Activated CD8-positive, alpha-beta T cell treated with anti-CD3 and anti-CD28 coated beads, Interleukin-2, amount 10 ng/mL, durations not matched to agents 7 days and 5 days (primary cell): ENCODE results near the gene C17orf100. TPM values are rescaled to one million over a fixed set of nuclear protein-coding genes. Genes with fewer than 3 reads are reported as not detected.

Experiments
- ATAC-seq: fragments of 150-1000 bp; cut with Tn5 transposase; one replicate; pipeline ENCODE4 v1.10.0; 2021; ENCODE audit warnings: moderate library complexity
- CTCF ChIA-PET: fragments of 350-600 bp; sonication (Branson Sonifier 250); formaldehyde crosslinking; loops from one replicate; lab custom pipeline; 2021; ENCODE audit warnings: antibody characterized with exemption; lab: Charles Lee
- POLR2A ChIA-PET: fragments of 350-600 bp; sonication (Branson Sonifier 250); formaldehyde crosslinking; loops from one replicate; lab custom pipeline; 2021; ENCODE audit warnings: antibody characterized with exemption; lab: Charles Lee
- DNase-seq: peaks from one replicate; pipeline ENCODE4 v3.0.0-alpha.2; 2020
- H3K27ac Mint-ChIP-seq: one replicate; pipeline ENCODE4 v1.8.0; 2021; ENCODE audit warnings: mild to moderate bottlenecking, mixed read lengths
- H3K27me3 Mint-ChIP-seq: one replicate; pipeline ENCODE4 v1.8.0; 2021; ENCODE audit warnings: low read depth, mixed read lengths
- H3K36me3 Mint-ChIP-seq: one replicate; pipeline ENCODE4 v1.8.0; 2021; ENCODE audit warnings: low read depth, mixed read lengths
- H3K4me1 Mint-ChIP-seq: one replicate; pipeline ENCODE4 v1.8.0; 2021; ENCODE audit warnings: low read depth, mixed read lengths
- H3K4me3 Mint-ChIP-seq: one replicate; pipeline ENCODE4 v1.8.0; 2021; ENCODE audit warnings: mild to moderate bottlenecking, mixed read lengths
- H3K9me3 Mint-ChIP-seq: one replicate; pipeline ENCODE4 v1.8.0; 2022; ENCODE audit warnings: mixed read lengths; ENCODE audit not compliant: insufficient read depth
- total RNA-seq, 2 experiments: library from RNA; stranded (reverse); gene quantifications; one replicate each; pipeline ENCODE4 v1.2.3, GENCODE V29; 2021

Gene C17orf100
- total RNA-seq, 2 experiments from 2014 or later, result 0.92 to 1.5 TPM

GRCh38 chr17:6633263-6633662 lies 18.3 kb upstream of the C17orf100 start:
- CTCF ChIA-PET, result no interaction called here
- Mint-ChIP-seq H3K4me3 (no peak overlapping the region), H3K9me3 (no peaks in the 10 kb centered on the region), H3K36me3 (peaks cover 38% of the 10 kb centered on the region), H3K27ac (no peak overlapping the region), H3K4me1 (peaks cover 7% of the 10 kb centered on the region), H3K27me3 (no peaks in the 10 kb centered on the region)
- POLR2A ChIA-PET, result no interaction called here
- no peak for DNase-seq
- ATAC-seq, result no peak

GRCh38 chr17:6636105-6636504 lies 15.5 kb upstream of the C17orf100 start:
- H3K4me1 Mint-ChIP-seq, result peaks cover 22% of the 10 kb centered on the region
- no peak for ATAC-seq
- peaks cover 31% of the 10 kb centered on the region for H3K36me3 Mint-ChIP-seq
- ChIA-PET POLR2A (no interaction called here), CTCF (interaction anchor here (0.7 kb wide), 1 partner anchor 59 kb away, joined by 3 read pairs; no protein-coding TSS in a partner anchor)
- DNase-seq, result no peak
- H3K27me3 Mint-ChIP-seq, result no peaks in the 10 kb centered on the region
- H3K9me3 Mint-ChIP-seq, result no peaks in the 10 kb centered on the region
- H3K27ac Mint-ChIP-seq, result no peak overlapping the region
- no peak overlapping the region for H3K4me3 Mint-ChIP-seq

DNA sequence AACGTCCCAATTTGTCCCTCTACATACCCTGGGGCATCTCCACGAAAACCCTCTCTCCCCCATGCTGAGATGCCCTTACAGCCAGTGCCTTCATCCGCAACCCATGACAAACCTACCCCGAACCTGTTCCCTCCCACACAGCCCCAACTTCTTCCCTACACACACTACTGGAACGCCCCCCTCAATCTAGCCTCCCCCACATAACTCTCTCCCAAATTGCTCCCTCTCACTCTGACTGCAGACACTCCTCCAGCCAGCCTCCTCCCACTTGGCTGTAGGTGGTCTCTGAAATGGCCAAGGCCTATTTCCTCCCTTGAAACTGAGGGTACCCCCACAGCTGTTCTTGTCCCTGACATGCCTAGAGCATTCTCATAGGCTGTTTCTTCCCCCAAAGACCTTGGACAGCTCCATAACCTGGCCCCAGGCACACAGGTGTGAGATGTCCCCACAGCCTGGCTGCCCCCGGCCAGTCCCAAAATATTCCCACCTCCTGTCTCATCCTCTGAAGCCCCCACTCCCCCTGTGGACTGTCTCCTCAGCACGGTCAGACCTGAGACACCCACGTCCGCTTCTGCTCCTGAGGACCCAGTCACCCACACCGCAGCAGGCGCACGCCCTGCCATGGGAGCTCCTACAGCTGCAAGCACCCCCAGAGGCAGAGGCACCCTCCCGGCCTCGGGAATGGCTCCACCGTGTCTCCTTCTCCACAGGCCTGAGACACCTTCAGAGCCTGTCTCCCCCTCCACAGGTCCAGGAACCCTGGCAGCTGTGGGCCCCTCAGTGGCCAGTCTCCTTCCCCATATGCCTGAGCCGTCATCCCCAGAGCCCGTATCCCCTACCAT lies 14.7 kb upstream of the C17orf100 start:
- Mint-ChIP-seq H3K4me3 (no peak overlapping the region), H3K4me1 (peaks cover 27% of the 10 kb centered on the region), H3K27me3 (no peaks in the 10 kb centered on the region), H3K9me3 (no peaks in the 10 kb centered on the region), H3K27ac (no peak overlapping the region), H3K36me3 (peaks cover 32% of the 10 kb centered on the region)
- DNase-seq (no peak), ATAC-seq (no peak)
- ChIA-PET POLR2A (interaction anchor here (0.6 kb wide), 1 partner anchor 1151 kb away, joined by 4 read pairs; the partner anchor contains the start of gene DERL2), CTCF (interaction anchor here (3.1 kb wide), 1 partner anchor 12 kb away, joined by 11 read pairs; no protein-coding TSS in a partner anchor)

DNA sequence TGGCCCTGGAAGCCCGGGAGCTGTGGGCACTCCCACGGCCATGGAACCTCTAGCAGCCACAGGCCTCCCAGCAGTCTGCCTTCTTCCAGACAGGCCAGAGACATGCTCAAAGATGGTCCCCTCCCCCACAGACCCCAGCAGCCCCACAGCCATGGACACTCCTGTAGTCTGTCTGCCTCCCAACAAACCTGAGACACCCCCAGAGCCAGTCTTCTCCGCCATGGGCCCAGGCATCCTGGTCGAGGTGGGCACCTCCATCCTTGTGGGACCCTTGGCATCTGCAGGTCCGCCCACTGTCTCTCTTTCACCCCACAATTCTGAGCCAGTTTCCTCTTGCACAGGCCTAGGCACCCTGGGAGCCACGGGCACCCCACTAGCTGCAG lies 14.1 kb upstream of the C17orf100 start:
- Mint-ChIP-seq H3K4me3 (no peak overlapping the region), H3K36me3 (peaks cover 35% of the 10 kb centered on the region), H3K4me1 (peaks cover 33% of the 10 kb centered on the region), H3K9me3 (no peaks in the 10 kb centered on the region), H3K27me3 (no peaks in the 10 kb centered on the region), H3K27ac (no peak overlapping the region)
- ChIA-PET POLR2A (interaction anchor here (0.5 to 0.6 kb wide), 2 partner anchors 1151 kb away, joined by 3 to 4 read pairs; partner anchors contain the start of genes DERL2 and MIS12), CTCF (interaction anchor here (3.1 kb wide), 1 partner anchor 11 kb away, joined by 11 read pairs; no protein-coding TSS in a partner anchor)
- no peak for DNase-seq
- ATAC-seq, result no peak

- Mint-ChIP-seq H3K36me3 (peaks cover 34% of the 10 kb centered on the region), H3K9me3 (no peaks in the 10 kb centered on the region), H3K4me1 (peaks cover 41% of the 10 kb centered on the region), H3K4me3 (peak overlapping the region; percentile 94), H3K27me3 (no peaks in the 10 kb centered on the region), H3K27ac (peak overlapping the region; percentile 12)
- ATAC-seq, result no peak
- ChIA-PET CTCF (interaction anchor here (3.1 kb wide), 1 partner anchor 10 kb away, joined by 11 read pairs; no protein-coding TSS in a partner anchor), POLR2A (interaction anchor here (0.5 to 4.9 kb wide), 3 partner anchors 12 to 1152 kb away, joined by 3 to 36 read pairs (median 3); partner anchors contain the start of genes C17orf100, MED31 and MIS12)
- no peak for DNase-seq
Measured at GRCh38 chr17:6638046-6638908, 13.3 kb upstream of the C17orf100 start.

DNA sequence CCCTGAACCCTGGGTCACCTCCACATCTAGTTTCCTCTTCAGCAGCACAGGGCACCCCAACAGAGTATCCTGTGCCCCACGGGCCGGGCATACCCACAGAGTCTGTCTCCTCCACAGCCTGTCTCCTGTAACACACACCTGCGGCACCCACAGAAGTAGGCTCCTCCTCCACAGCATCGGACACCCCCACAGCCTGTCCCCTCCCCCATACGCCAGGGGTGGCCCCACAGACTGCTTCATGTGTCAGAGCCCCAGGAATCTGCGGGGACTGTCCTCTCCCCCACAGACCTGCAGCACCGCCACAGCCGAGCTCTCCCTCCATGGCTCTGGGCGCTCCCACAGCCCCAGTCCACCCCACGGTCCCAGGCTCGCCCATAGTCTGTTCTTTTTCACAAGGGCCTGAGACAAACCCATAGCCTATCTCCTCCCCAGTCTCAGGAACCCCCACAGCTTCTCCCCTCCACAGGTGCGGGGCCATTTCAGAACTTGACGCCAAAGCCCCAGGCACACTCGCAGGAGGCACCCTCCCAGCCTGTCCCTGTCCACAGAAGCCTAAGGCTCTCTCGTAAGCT lies 12.5 kb upstream of the C17orf100 start:
- POLR2A ChIA-PET, result interaction anchor here (0.7 to 4.9 kb wide), 5 partner anchors 11 to 116 kb away, joined by 3 to 36 read pairs (median 3); partner anchors contain the start of genes C17orf100, MED31 and XAF1
- Mint-ChIP-seq H3K9me3 (no peaks in the 10 kb centered on the region), H3K36me3 (peaks cover 36% of the 10 kb centered on the region), H3K4me3 (peak overlapping the region; percentile 94), H3K27ac (peak overlapping the region; percentile 98), H3K4me1 (peaks cover 50% of the 10 kb centered on the region), H3K27me3 (no peaks in the 10 kb centered on the region)
- DNase-seq (no peak), ATAC-seq (no peak)
- CTCF ChIA-PET, result interaction anchor here (1.0 to 3.1 kb wide), 2 partner anchors 9 to 12 kb away, joined by 3 to 11 read pairs; partner anchors contain the start of genes C17orf100 and MED31

DNA sequence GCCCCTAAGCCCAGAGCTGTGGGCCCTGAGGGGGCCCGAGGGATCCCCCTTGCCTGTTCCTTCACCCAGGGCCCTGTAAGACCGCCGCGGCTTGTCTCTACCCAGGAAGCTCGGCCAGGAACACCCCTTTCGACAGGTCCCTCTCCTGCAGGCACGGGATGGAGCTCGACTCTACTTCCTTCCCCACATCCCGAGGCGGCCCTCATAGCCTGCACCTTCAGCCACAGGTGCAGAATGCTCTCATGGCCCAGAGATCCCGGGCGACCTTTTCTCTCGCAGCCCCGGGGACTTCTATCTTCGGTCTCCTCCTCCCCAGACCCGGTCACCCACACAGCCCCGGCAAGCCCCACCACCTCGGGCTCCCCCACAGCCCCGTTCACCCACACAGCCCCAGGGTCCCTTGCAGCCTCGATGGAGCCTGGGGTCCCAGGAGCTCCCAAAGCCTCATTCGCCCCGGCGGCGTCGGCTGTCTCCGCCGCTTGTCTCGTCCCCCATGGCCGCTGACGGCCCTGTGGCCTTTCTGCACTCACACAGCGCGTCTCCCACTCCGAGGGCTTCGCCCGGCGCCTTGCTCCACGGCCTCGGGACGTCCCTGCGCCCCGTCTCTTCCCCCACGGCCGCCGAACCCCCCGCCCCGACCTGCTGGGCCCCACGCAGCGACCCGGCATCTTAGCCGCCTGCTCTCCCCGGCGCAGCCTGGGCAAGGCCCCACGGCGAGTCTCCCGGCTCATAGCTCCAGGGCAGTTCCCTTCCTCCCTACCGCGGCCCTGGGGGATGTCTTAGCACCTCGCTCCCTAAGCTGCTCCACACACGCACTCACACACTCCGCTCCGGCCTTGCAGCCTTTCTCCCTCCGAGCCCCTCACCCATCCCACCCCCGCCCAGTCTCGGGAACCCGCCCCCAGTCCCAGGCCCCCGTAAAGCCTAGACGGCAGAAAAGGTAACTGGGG lies 11.7 kb upstream of the C17orf100 start:
- Mint-ChIP-seq H3K4me1 (peaks cover 57% of the 10 kb centered on the region), H3K9me3 (no peaks in the 10 kb centered on the region), H3K36me3 (peaks cover 38% of the 10 kb centered on the region), H3K27me3 (no peaks in the 10 kb centered on the region), H3K4me3 (peak overlapping the region; percentile 94), H3K27ac (peak overlapping the region; percentile 98)
- ATAC-seq (peak; percentile 45), DNase-seq (peak; percentile 44)
- CTCF ChIA-PET, result interaction anchor here (1.0 to 3.1 kb wide), 2 partner anchors 9 to 12 kb away, joined by 3 to 11 read pairs; partner anchors contain the start of genes C17orf100 and MED31
- POLR2A ChIA-PET, result interaction anchor here (0.7 to 4.9 kb wide), 5 partner anchors 11 to 116 kb away, joined by 3 to 36 read pairs (median 3); partner anchors contain the start of genes C17orf100, MED31 and XAF1

- ChIA-PET CTCF (interaction anchor here (0.9 to 1.7 kb wide), 4 partner anchors 11 to 363 kb away, joined by 3 to 5 read pairs (median 4); partner anchors contain the start of genes C17orf100 and MED31), POLR2A (interaction anchor here (0.7 to 4.9 kb wide), 4 partner anchors 10 to 1915 kb away, joined by 3 to 36 read pairs (median 4); partner anchors contain the start of genes C17orf100 and MED31)
- H3K36me3 Mint-ChIP-seq, result peaks cover 42% of the 10 kb centered on the region
- no peaks in the 10 kb centered on the region for H3K27me3 Mint-ChIP-seq
- H3K27ac Mint-ChIP-seq, result peak within 1 kb of the TSS; percentile 98
- peak; percentile 86 for ATAC-seq
- H3K9me3 Mint-ChIP-seq, result no peaks in the 10 kb centered on the region
- peaks cover 61% of the 10 kb centered on the region for H3K4me1 Mint-ChIP-seq
- peak within 1 kb of the TSS; percentile 94 for H3K4me3 Mint-ChIP-seq
- peak; percentile 95 for DNase-seq
Measured at GRCh38 chr17:6640536-6641246, 10.9 kb upstream of the C17orf100 start, which contains the start of the genes KIAA0753 and TXNDC17. Gene KIAA0753 (minus strand): TSS chr17:6640711. CDS start chr17:6635103, 5,608 bp downstream. Gene TXNDC17 (plus strand): TSS chr17:6641060. CDS start chr17:6641083, 23 bp downstream.

DNA sequence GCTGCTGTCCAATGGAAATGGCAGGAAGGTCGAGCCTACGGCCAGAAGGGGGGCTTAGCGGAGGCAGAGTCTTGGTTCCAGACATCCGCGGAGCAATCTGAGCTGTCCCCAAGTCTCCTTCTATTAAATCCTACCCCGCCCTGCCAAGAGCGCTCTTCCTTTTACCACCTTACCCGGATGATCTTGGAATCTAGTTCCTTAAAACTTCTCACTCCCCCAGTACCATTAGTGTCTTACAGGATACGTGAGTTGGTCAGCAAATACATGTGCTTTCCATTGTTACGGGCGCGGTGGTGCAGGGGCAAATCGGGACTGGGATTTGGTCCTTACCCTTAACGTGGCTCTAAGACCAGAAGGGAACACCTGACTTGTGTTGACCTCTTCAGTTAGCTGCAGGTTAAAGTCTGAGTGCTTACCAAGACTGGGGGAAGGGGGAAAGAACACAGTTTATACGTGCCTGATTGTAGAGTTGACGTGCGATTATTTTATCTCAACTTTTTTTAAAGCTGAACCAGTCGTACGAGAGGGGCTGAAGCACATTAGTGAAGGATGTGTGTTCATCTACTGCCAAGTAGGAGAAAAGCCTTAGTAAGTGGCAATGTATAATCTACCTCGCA lies 10.2 kb upstream of the C17orf100 start:
- POLR2A ChIA-PET, result interaction anchor here (0.6 to 4.9 kb wide), 5 partner anchors 9 to 1915 kb away, joined by 3 to 36 read pairs (median 3); partner anchors contain the start of genes C17orf100 and MED31
- ATAC-seq (no peak), DNase-seq (no peak)
- peak overlapping the region; percentile 98 for H3K27ac Mint-ChIP-seq
- peaks cover 61% of the 10 kb centered on the region for H3K4me1 Mint-ChIP-seq
- peaks cover 42% of the 10 kb centered on the region for H3K36me3 Mint-ChIP-seq
- CTCF ChIA-PET, result interaction anchor here (0.9 to 1.7 kb wide), 7 partner anchors 9 to 362 kb away, joined by 3 to 7 read pairs (median 3); partner anchors contain the start of genes C17orf100 and MED31
- no peaks in the 10 kb centered on the region for H3K9me3 Mint-ChIP-seq
- peak overlapping the region; percentile 94 for H3K4me3 Mint-ChIP-seq
- H3K27me3 Mint-ChIP-seq, result no peaks in the 10 kb centered on the region
